Activated CD8-positive, alpha-beta memory T cell treated with anti-CD3 and anti-CD28 coated beads, Interleukin-2, amount 50 U/mL, for 4 hours (primary cell): ENCODE results near the gene ZNF324B.
A peak's percentile ranks its signal among the peaks of the same experiment; 100 is the strongest.
"Not testable (repeated sequence)": the region's sequence is repeated elsewhere in the genome, so short reads cannot be mapped to it uniquely, and the experiment has no call there.

Source experiments
- DNase-seq: peaks from one replicate; pipeline ENCODE4 v3.0.0-alpha.2; 2020

The ZNF324B gene

GRCh38 chr19:58451358-58452101 is at the start of gene ZNF324B:
Gene ZNF324B, plus strand, starts transcription at chr19:58451622. Its CDS starts 2,080 bp downstream, at chr19:58453702.
- peak; percentile 97 for DNase-seq

DNA sequence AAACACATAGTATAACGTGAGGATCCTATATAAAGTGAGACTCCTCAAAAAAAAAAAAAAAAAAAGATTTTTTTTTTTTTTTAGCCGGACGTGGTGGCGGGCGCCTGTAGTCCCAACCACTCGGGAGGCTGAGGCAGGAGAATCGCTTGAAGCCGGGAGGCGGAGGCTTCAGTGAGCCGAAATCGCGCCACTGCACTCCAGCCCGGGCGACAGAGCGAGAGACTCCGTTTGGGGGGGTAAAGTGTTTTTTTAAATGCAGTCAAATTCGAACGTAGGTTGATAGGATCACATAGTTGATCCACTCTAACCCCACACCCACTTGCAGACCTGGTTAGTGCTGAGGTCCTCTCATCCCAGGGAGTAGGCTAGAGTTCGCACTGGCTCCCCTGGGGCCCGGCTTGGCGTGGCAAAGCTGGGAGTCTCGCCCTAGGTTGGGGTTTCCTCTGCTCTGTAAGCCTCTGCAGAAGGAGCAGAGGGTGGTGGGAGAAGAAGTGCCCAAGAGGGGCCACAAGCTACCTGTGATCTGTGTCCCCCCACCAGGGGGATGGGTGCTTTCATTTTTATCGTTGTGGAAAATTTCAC is 49.5 kb upstream of the ZNF324B start:
- DNase-seq = no peak

- not testable (repeated sequence) for DNase-seq
Measured at GRCh38 chr19:58403920-58404478, 47.4 kb upstream of the ZNF324B start.

- no peak for DNase-seq
Measured at GRCh38 chr19:58406818-58407657, 44.4 kb upstream of the ZNF324B start.

DNA sequence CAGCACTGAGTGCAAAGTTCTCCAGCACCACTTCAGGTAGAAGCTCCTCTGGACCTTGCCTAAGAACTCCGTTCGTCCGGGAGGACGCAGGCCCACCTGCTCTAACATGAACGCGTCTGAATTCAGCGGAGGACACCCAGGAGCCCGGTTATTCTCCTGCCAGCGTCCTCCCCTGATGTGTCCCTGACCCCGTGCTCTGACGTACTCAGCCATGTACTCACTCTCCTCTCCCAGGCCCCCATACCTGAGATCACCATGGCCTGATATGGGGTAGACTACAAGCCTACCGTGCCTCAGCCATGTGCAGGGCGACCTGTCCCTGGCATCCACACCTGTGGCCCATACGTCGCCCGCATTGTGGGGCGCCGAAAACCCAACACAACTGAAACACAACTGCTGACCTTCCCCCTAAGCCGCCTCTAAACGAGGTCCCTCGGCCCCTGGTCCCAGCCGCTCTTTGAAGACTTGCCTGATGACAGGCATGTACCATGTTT is 43.7 kb upstream of the ZNF324B start:
- no peak for DNase-seq

DNA sequence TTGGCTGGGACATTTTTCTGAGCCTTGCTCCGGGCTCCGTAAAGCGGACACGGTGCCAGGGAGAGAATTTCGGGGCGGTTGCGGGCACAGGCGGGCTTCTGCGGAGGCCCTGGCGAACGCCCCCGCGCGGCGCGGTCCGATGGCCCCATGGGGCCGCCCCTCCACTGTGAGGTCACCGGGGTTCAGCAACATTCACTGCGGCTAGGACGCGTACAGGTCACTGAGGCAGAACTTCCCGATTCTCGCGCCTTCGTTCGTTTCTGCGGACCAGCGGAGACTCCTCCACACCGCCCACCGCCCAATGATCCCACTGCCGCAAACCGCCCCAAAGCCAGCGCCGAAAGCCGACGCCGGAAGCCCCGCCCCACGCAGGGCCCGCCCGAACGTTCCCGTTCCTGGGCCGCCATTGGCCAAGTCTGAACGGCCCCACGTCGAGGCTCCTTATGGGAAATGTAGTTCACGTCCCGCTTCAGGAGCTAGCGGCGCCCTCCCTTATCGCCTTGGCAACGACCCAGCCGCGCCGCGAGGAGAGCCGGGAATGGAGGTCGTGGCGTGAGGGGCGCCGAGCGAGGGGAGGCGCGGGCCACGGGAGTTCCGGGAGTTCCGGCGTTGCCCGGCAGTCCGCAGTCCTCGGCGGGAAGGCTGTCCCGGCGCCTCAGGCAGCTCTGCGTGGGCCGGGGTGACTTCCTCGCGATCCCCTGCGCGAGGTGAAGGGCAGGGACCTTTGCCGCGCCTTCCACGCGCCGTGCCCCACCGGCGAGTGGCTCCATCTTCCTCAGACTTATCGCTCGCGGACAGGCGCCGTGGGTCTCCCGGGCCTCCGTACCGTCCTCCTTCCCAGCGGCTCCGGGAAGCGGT is 43.0 kb upstream of the ZNF324B start, which contains the start of gene ZNF584:
TSS of gene ZNF584 (plus strand) at position 498 of the 858 bp plus-strand sequence. CDS start 499 bp downstream, outside the sequence.
- DNase-seq = peak; percentile 95

DNA sequence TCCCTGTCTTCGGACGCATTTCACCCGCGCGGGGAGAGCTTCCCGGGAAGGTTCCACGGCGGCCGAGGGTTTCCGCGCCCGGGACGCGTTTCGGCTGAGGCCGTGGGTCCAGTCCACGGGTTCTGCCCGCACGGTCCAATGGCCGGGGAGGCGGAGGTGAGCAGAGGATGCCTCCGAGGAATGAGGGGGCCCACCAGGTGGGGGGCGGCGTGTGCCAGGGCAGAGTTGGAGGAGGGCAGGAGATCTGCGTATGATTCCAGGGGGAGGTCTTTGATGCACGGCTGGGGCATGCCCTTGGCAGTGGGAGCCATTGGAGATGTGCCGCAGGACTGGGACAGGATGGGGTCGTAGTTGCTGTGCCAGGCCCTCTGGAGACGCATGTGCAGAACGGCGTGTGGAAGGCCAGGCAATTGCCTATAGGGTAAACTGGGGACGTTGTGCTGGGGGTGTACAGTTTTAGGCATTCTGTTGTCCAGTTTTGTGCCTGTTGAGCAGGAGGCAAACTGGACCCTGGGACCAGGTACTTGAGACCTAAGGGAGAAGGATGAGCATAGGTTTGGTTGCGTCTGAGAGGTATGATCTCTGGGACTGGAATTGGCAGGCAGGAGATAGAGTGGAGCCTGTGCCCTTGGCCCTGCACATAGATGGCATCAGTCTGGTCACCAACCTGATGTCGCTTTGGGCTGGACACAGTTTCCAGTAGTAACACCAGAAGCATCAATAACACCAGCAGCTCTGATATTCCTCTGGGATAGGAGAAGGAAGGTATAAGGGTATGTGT is 42.2 kb upstream of the ZNF324B start:
- no peak for DNase-seq

- DNase-seq = no peak
Measured at GRCh38 chr19:58416604-58417003, 34.8 kb upstream of the ZNF324B start.

GRCh38 chr19:58417071-58417470 is 34.4 kb upstream of the ZNF324B start:
- no peak for DNase-seq

GRCh38 chr19:58428617-58429016 is 22.8 kb upstream of the ZNF324B start:
- no peak for DNase-seq

DNA sequence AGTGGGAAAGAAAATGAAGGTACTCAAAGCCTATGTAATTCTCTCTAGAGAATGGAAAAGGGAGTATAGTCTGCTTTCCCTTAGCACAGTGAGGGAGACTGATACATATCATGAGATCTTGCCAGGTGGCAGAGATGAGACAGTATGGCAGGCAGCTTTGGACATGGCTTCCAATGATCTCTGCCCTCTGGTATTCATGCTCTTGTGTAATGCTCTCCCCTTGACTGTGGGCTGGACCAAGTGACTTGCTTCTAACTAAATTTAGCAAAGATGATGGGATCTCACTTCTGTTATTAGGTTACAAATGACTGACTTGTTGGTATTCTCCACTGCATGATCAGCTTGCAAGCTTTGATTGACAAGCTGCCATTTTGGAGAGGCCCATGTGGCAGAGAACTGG is 21.7 kb upstream of the ZNF324B start:
- no peak for DNase-seq

GRCh38 chr19:58434217-58434616 is 17.2 kb upstream of the ZNF324B start:
- no peak for DNase-seq

DNA sequence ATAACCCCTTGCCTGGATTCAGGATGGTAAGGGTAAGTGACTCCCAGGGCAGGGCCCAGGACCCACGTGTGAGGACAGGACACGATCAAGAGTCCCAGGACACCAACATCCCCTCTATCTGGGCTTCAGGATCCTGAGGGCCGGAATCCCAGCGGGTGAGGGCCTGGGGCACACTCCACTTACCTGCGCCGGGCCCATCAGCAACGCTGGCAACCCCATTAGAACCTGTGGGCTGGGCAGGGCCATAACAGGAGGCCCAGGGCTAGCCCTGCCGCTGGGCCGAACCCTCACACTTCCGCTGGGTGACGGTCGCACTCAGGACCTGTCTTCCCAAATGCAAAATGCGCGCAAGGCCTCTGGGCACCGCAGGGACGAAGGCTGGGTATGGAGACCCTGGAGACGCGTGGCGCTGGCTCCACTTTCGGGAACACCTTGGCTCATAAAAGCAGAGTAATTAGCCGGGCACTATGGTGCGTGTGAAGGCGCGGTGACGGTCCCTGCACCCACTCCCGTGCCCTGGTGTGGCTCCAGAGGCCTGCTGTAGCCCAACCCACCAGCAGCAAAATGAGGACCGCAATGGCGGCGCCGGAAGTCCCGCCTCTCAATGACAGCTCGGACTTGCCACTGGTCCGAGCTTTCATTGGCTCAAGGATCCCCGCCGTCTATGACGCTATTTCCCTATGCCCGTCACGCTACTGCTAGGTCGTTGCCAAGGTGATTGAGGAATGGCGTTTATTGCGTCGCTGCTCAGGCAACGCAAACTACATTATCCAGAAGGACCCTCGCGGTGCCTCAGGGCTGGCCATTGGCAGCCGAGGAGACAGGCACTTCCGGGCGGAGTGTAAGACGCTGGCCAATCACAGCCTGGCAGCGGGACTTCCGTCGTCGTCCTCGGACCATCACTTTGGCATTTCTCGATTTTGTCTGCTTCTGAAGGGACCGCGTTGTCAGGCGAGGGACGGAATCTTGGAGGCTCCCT is 11.6 kb upstream of the ZNF324B start, which contains the start of gene ZNF132:
TSS of gene ZNF132 (minus strand) at position 578 of the 979 bp plus-strand sequence. CDS start at position 246, 332 bp downstream.
- peak; percentile 93 for DNase-seq

GRCh38 chr19:58440556-58440955 is 10.9 kb upstream of the ZNF324B start:
- no peak for DNase-seq

GRCh38 chr19:58442986-58443385 is 8.4 kb upstream of the ZNF324B start:
- DNase-seq = not testable (repeated sequence)

- not testable (repeated sequence) for DNase-seq
Measured at GRCh38 chr19:58448860-58449259, 2.6 kb upstream of the ZNF324B start.

GRCh38 chr19:58449980-58450379 is 1.4 kb upstream of the ZNF324B start:
- not testable (repeated sequence) for DNase-seq

- no peak for DNase-seq
Measured at GRCh38 chr19:58450856-58451357, 515 bp upstream of the ZNF324B start.

DNA sequence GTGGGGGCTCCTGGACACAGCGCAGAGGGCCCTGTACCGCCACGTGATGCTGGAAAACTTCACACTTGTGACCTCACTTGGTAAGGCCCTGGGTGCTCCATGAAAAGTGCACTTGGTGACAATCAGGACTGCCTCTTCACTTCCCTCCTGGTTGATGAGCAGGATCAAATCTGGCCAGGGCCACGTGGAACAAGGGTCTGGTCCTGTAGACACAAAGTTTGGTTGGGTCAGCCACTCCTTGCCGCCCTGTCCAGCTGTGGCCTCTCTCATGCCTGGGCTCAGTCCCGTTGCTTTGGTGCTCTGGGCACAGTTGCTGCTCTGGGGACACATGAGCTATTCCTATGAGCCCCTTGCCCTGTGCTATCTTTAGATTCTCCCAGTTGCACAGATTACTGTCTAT is 2.3 kb downstream of the ZNF324B start:
- DNase-seq = no peak
